Measurements from ENCODE around the gene CYB5A. TPM values are rescaled to one million over a fixed set of nuclear protein-coding genes. Genes with fewer than 3 reads are reported as not detected.

CYB5A gene
- total RNA-seq, 1 donor from 2014 or later, result 30.1 TPM

- TF ChIP-seq CTCF (IDR thresholded peaks at IDR 0.05), result no peak
- no peak for DNase-seq (ENCODE audit: low spot score)
- Mint-ChIP-seq H3K27me3 (ENCODE audit: low read depth) (no peaks in the 10 kb centered on the region), H3K4me3 (ENCODE audit: unreplicated experiment) (no peak overlapping the region), H3K4me1 (ENCODE audit: low read depth) (no peaks in the 10 kb centered on the region), H3K36me3 (ENCODE audit: low read depth) (no peaks in the 10 kb centered on the region), H3K27ac (ENCODE audit: unreplicated experiment) (no peak overlapping the region), H3K9me3 (ENCODE audit: low read depth) (no peaks in the 10 kb centered on the region)
These were observed 15.2 kb downstream of the CYB5A start for GRCh38 chr18:74276609-74277008.

GRCh38 chr18:74275736-74276135, 16.0 kb downstream of the CYB5A start:
- DNase-seq (ENCODE audit: low spot score), result no peak
- Mint-ChIP-seq H3K27ac (ENCODE audit: unreplicated experiment) (no peak overlapping the region), H3K36me3 (ENCODE audit: low read depth) (no peaks in the 10 kb centered on the region), H3K9me3 (ENCODE audit: low read depth) (no peaks in the 10 kb centered on the region), H3K27me3 (ENCODE audit: low read depth) (no peaks in the 10 kb centered on the region), H3K4me1 (ENCODE audit: low read depth) (no peaks in the 10 kb centered on the region), H3K4me3 (ENCODE audit: unreplicated experiment) (no peak overlapping the region)
- TF ChIP-seq CTCF (IDR thresholded peaks at IDR 0.05), result no peak

GRCh38 chr18:74274700-74275099, 17.1 kb downstream of the CYB5A start:
- Mint-ChIP-seq H3K27ac (ENCODE audit: unreplicated experiment) (no peak overlapping the region), H3K36me3 (ENCODE audit: low read depth) (no peaks in the 10 kb centered on the region), H3K4me3 (ENCODE audit: unreplicated experiment) (no peak overlapping the region), H3K9me3 (ENCODE audit: low read depth) (no peaks in the 10 kb centered on the region), H3K27me3 (ENCODE audit: low read depth) (no peaks in the 10 kb centered on the region), H3K4me1 (ENCODE audit: low read depth) (no peaks in the 10 kb centered on the region)
- no peak for DNase-seq (ENCODE audit: low spot score)
- no peak for TF ChIP-seq CTCF (IDR thresholded peaks at IDR 0.05)

GRCh38 chr18:74273394-74273793, 18.4 kb downstream of the CYB5A start:
- H3K27ac Mint-ChIP-seq (ENCODE audit: unreplicated experiment), result no peak overlapping the region
- no peaks in the 10 kb centered on the region for H3K36me3 Mint-ChIP-seq (ENCODE audit: low read depth)
- no peak overlapping the region for H3K4me3 Mint-ChIP-seq (ENCODE audit: unreplicated experiment)

GRCh38 chr18:74271635-74272034, 20.1 kb downstream of the CYB5A start:
- Mint-ChIP-seq H3K4me3 (ENCODE audit: unreplicated experiment) (no peak overlapping the region), H3K27me3 (ENCODE audit: low read depth) (no peaks in the 10 kb centered on the region), H3K9me3 (ENCODE audit: low read depth) (no peaks in the 10 kb centered on the region), H3K4me1 (ENCODE audit: low read depth) (no peaks in the 10 kb centered on the region), H3K27ac (ENCODE audit: unreplicated experiment) (no peak overlapping the region), H3K36me3 (ENCODE audit: low read depth) (no peaks in the 10 kb centered on the region)
- no peak for TF ChIP-seq CTCF (IDR thresholded peaks at IDR 0.05)
- DNase-seq (ENCODE audit: low spot score), result no peak

More at GRCh38 chr18:74273394-74273793, 18.4 kb downstream of the CYB5A start:
- DNase-seq (ENCODE audit: low spot score), result no peak
- Mint-ChIP-seq H3K4me1 (ENCODE audit: low read depth) (no peaks in the 10 kb centered on the region), H3K27me3 (ENCODE audit: low read depth) (no peaks in the 10 kb centered on the region), H3K9me3 (ENCODE audit: low read depth) (no peaks in the 10 kb centered on the region)
- no peak for TF ChIP-seq CTCF (IDR thresholded peaks at IDR 0.05)

Data from chondrocyte (in vitro differentiated cells).